Activated CD8-positive, alpha-beta memory T cell treated with anti-CD3 and anti-CD28 coated beads for 36 hours (primary cell): ENCODE data around the gene PCDHB12. TPM values are rescaled to one million over a fixed set of nuclear protein-coding genes. Genes with fewer than 3 reads are reported as not detected.
"Not testable (repeated sequence)": the region's sequence is repeated elsewhere in the genome, so short reads cannot be mapped to it uniquely, and the experiment has no call there.

ENCODE experiments used
- CTCF ChIA-PET: fragments of 350-600 bp; sonication (Branson Sonifier 250); formaldehyde crosslinking; loops from one replicate; lab custom pipeline; 2021; ENCODE audit warnings: antibody characterized with exemption; lab: Charles Lee
- POLR2A ChIA-PET: fragments of 350-600 bp; sonication (Branson Sonifier 250); formaldehyde crosslinking; loops from one replicate; lab custom pipeline; 2021; ENCODE audit warnings: antibody characterized with exemption; lab: Charles Lee
- total RNA-seq, 2 experiments: library from RNA; stranded (reverse); gene quantifications; one replicate each; pipeline ENCODE4 v1.2.3, GENCODE V29; 2021

The PCDHB12 gene
- not detected for total RNA-seq

DNA sequence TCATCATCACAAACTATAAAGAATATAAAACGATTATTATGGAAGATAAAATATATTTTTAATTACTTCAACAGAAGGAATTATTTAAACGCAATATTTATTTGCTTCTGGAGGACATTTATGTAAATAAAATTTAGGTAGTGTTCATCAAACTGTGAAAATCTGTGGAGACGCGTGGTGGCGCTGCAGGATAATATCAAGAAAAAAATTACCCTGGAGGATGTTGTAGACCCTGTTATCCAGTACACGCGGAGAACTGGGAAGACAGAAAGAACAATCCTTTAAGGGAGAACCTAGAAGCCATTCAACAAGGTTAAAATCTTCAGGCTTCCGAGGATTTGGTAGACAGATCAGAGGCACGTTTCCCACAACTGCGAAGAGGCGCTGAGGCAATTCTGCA lies at the start of gene PCDHB12:
Gene PCDHB12, plus strand, starts transcription at position 242 of the 400 bp plus-strand sequence. CDS start 189 bp downstream, outside the sequence.
- ChIA-PET CTCF (interaction anchor here (0.9 to 1.1 kb wide), 2 partner anchors 143 to 349 kb away, joined by 3 to 4 read pairs; no protein-coding TSS in a partner anchor), POLR2A (no interaction called here)

DNA sequence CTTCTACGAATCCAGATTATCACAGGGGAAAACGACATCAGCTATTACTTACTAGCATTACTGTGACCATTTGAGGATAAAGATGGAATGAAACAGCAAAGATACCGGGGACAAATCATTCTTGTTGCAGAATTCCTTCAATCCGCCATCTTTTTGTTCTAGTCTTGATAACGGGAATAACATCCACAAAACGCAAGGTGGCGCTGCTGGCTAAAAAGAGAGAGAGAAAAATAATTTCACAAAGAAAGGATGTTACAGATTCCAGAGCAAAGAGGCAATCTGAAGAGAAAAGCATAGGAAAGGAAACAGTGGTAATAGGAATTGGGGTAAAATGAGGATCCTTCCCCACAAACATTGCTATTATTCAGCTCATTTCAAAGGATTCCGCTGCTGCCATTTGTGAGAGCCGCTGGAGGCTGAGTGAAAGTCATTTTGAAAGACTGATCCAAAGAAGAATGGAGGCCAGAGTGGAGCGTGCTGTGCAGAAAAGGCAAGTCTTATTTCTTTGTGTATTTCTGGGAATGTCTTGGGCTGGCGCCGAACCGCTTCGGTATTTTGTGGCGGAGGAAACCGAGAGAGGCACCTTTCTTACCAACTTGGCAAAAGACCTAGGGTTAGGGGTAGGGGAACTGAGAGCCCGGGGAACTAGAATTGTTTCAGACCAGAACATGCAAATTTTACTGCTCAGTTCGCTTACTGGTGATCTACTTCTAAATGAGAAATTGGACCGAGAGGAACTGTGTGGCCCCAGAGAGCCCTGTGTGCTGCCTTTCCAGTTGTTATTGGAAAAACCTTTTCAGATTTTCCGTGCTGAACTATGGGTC lies 35.9 kb upstream of the PCDHB12 start, which contains the start of gene PCDHB7:
Gene PCDHB7, plus strand, starts transcription at position 264 of the 824 bp plus-strand sequence. Its CDS starts 192 bp downstream, at position 456.
- ChIA-PET CTCF (no interaction called here), POLR2A (no interaction called here)

DNA sequence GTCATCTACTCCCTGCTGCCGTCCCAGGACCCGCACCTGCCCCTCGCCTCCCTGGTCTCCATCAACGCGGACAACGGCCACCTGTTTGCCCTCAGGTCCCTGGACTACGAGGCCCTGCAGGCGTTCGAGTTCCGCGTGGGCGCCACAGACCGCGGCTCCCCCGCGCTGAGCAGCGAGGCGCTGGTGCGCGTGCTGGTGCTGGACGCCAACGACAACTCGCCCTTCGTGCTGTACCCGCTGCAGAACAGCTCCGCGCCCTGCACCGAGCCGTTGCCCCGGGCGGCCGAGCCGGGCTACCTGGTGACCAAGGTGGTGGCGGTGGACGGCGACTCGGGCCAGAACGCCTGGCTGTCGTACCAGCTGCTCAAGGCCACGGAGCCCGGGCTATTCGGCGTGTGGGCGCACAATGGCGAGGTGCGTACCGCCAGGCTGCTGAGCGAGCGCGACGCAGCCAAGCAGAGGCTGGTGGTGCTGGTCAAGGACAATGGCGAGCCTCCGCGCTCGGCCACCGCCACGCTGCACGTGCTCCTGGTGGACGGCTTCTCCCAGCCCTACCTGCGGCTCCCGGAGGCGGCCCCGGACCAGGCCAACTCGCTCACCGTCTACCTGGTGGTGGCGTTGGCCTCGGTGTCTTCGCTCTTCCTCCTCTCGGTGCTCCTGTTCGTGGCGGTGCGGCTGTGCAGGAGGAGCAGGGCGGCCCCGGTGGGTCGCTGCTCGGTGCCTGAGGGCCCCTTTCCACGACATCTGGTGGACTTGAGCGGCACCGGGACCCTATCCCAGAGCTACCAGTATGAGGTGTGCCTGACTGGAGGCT lies 34.0 kb upstream of the PCDHB12 start:
- CTCF ChIA-PET, result not testable (repeated sequence)

DNA sequence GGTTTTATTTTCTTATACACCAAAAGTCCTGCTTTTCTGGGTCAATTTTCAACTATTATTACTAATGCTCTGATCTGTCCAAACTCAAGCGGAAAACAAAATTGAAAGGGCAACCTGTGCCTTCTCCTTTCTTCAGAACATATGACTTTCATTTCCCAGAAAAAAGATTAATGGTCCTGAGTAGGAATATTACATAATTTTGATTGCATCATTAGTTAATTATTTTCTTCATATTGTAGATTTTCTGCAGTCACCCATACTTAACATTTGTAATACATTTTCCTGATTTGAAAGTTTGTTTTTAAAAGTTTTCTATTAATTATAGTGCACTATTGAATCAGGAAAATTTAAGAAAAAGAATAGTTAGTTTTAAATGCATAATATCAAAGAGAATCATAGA lies 32.6 kb upstream of the PCDHB12 start:
- ChIA-PET POLR2A (no interaction called here), CTCF (no interaction called here)

More for the DNA sequence above, 34.0 kb upstream of the PCDHB12 start:
- POLR2A ChIA-PET, result not testable (repeated sequence)

DNA sequence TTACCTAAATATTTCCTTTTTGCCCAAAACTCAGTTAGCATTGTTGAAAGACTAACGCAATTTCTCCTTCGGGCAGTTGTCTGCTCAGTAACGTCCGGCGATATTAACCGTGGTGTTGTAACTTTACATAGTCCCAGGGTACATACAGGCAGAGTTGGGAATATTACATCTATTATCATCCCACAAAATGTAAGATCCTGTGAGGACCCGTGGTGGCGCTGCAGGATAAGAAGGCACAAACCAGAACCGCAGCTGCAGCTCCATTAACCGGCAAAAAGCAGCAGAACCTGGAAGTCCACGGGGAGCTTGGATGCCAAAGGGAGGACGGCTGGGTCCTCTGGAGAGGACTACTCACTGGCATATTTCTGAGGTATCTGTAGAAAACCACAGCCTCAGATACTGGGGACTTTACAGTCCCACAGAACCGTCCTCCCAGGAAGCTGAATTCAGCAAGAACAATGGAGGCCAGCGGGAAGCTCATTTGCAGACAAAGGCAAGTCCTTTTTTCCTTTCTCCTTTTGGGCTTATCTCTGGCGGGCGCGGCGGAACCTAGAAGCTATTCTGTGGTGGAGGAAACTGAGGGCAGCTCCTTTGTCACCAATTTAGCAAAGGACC lies 30.8 kb upstream of the PCDHB12 start, which contains the start of gene PCDHB8:
Gene PCDHB8, plus strand, starts transcription at position 214 of the 615 bp plus-strand sequence. Its CDS starts 245 bp downstream, at position 459.
- CTCF ChIA-PET, POLR2A ChIA-PET: not testable (repeated sequence)

DNA sequence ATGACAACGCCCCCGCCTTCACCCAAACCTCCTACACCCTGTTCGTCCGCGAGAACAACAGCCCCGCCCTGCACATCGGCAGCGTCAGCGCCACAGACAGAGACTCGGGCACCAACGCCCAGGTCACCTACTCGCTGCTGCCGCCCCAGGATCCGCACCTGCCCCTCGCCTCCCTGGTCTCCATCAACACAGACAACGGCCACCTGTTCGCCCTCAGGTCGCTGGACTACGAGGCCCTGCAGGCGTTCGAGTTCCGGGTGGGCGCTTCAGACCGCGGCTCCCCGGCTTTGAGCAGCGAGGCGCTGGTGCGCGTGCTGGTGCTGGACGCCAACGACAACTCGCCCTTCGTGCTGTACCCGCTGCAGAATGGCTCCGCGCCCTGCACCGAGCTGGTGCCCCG lies 29.1 kb upstream of the PCDHB12 start:
- POLR2A ChIA-PET, CTCF ChIA-PET: not testable (repeated sequence)

DNA sequence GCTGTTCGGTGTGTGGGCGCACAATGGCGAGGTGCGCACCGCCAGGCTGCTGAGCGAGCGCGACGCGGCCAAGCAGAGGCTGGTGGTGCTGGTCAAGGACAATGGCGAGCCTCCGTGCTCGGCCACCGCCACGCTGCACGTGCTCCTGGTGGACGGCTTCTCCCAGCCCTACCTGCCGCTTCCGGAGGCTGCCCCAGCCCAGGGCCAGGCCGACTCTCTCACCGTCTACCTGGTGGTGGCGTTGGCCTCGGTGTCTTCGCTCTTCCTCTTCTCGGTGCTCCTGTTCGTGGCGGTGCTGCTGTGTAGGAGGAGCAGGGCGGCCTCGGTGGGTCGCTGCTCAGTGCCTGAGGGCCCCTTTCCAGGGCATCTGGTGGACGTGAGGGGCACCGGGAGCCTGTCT lies 28.6 kb upstream of the PCDHB12 start:
- POLR2A ChIA-PET, CTCF ChIA-PET: not testable (repeated sequence)

DNA sequence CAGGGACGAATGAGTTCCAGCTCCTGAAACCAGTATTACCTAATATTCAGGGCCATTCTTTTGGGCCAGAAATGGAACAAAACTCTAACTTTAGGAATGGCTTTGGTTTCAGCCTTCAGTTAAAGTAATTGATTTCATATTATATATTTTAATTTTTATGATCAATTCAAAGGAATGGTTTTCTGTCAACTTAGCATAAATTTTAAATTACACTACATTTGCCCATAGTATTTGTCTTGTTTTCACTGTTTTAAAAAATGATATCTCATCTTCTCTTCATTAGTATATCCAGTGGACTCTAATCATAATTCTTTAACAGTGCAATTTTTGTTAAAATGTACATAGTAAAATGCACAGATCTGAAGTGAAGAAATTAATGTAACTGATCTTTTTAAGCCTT lies 28.2 kb upstream of the PCDHB12 start:
- POLR2A ChIA-PET, result no interaction called here
- CTCF ChIA-PET, result no interaction called here

DNA sequence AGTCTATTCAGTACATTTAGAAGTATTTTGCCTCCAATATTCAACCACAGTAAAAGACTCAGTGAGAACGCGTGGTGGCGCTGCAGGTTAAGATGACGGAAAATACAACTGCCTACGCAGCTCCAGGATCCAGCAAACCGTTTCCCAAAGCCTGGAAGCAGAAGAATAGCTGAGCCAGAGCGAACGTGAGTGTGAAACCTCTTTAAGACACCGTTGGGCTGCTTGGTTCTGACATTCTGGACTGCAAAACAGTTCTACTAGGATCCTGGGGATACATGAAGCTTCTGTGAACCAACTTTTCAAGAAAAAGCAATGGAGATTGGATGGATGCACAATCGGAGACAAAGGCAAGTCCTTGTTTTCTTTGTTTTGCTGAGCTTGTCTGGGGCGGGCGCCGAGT lies 26.3 kb upstream of the PCDHB12 start, which contains the start of gene PCDHB16:
Gene PCDHB16, plus strand, starts transcription at position 140 of the 400 bp plus-strand sequence. Its CDS starts 173 bp downstream, at position 313.
- CTCF ChIA-PET, result no interaction called here
- POLR2A ChIA-PET, result no interaction called here

DNA sequence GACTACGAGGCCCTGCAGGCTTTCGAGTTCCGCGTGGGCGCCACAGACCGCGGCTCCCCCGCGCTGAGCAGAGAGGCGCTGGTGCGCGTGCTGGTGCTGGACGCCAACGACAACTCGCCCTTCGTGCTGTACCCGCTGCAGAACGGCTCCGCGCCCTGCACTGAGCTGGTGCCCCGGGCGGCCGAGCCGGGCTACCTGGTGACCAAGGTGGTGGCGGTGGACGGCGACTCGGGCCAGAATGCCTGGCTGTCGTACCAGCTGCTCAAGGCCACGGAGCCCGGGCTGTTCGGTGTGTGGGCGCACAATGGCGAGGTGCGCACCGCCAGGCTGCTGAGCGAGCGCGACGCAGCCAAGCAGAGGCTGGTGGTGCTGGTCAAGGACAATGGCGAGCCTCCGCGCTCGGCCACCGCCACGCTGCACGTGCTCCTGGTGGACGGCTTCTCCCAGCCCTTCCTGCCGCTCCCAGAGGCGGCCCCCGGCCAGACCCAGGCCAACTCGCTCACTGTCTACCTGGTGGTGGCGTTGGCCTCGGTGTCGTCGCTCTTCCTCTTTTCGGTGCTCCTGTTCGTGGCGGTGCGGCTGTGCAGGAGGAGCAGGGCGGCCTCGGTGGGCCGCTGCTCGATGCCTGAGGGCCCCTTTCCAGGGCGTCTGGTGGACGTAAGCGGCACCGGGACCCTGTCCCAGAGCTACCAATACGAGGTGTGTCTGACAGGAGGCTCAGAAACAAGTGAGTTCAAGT lies 24.2 kb upstream of the PCDHB12 start:
- POLR2A ChIA-PET, CTCF ChIA-PET: not testable (repeated sequence)

DNA sequence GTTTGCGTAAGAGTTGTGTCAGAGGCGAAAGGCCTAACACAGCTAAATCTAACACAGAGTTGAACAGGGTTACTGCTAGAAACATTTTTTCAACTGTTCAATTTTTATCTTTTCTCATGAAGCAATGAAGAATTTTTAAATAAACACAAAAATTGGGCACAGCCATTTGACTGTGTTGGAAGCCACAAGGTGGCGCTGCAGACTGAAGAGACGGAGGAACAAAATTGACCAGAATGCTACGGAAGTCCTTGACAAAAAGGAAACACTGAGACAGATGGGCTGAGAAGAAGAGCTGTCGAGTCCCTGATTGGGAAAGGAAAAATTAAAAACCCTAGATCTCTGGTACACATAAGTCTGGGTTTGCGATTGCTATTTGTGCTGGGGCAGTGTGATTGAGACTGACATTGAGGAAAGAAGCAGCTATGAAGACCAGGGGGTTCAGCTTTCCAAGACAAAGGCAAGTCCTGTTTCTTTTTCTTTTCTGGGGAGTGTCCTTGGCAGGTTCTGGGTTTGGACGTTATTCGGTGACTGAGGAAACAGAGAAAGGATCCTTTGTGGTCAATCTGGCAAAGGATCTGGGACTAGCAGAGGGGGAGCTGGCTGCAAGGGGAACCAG lies 21.5 kb upstream of the PCDHB12 start, which contains the start of gene PCDHB9:
Gene PCDHB9, plus strand, starts transcription at position 265 of the 616 bp plus-strand sequence. Its CDS starts 158 bp downstream, at position 423.
- ChIA-PET POLR2A (no interaction called here), CTCF (interaction anchor here (0.8 kb wide), 1 partner anchor 134 kb away, joined by 3 read pairs; the partner anchor contains the start of gene TAF7)

DNA sequence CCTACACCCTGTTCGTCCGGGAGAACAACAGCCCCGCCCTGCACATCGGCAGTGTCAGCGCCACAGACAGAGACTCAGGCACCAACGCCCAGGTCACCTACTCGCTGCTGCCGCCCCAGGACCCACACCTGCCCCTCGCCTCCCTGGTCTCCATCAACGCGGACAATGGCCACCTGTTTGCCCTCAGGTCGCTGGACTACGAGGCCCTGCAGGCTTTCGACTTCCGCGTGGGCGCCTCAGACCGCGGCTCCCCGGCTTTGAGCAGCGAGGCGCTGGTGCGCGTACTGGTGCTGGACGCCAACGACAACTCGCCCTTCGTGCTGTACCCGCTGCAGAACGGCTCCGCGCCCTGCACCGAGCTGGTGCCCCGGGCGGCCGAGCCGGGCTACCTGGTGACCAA lies 19.8 kb upstream of the PCDHB12 start:
- POLR2A ChIA-PET, result interaction anchor here (0.6 kb wide), 1 partner anchor 431 kb away, joined by 3 read pairs; no protein-coding TSS in a partner anchor
- CTCF ChIA-PET, result not testable (repeated sequence)

DNA sequence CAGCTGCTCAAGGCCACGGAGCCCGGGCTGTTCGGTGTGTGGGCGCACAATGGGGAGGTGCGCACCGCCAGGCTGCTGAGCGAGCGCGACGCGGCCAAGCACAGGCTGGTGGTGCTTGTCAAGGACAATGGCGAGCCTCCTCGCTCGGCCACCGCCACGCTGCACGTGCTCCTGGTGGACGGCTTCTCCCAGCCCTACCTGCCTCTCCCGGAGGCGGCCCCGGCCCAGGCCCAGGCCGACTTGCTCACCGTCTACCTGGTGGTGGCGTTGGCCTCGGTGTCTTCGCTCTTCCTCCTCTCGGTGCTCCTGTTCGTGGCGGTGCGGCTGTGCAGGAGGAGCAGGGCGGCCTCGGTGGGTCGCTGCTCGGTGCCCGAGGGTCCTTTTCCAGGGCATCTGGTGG lies 19.4 kb upstream of the PCDHB12 start:
- CTCF ChIA-PET, POLR2A ChIA-PET: not testable (repeated sequence)

DNA sequence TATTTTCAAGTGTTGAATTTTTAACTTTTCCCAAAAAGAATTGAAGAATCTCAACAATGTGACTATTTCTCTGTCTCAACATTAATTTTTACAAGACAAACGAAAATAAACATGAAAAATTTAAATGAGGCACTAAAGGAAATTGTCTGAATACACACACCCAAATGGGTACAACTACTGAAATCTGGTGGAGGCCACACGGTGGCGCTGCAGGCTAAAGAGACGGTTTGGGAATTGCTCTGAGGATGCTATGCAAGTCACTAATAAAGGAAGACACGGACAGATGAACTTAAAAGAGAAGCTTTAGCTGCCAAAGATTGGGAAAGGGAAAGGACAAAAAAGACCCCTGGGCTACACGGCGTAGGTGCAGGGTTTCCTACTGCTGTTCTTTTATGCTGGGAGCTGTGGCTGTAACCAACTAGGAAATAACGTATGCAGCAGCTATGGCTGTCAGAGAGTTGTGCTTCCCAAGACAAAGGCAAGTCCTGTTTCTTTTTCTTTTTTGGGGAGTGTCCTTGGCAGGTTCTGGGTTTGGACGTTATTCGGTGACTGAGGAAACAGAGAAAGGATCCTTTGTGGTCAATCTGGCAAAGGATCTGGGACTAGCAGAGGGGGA lies 16.3 kb upstream of the PCDHB12 start, which contains the start of gene PCDHB10:
Gene PCDHB10, plus strand, starts transcription at position 244 of the 616 bp plus-strand sequence. Its CDS starts 200 bp downstream, at position 444.
- ChIA-PET POLR2A (no interaction called here), CTCF (no interaction called here)

DNA sequence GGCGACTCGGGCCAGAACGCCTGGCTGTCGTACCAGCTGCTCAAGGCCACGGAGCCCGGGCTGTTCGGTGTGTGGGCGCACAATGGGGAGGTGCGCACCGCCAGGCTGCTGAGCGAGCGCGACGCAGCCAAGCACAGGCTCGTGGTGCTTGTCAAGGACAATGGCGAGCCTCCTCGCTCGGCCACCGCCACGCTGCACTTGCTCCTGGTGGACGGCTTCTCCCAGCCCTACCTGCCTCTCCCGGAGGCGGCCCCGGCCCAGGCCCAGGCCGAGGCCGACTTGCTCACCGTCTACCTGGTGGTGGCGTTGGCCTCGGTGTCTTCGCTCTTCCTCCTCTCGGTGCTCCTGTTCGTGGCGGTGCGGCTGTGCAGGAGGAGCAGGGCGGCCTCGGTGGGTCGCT lies 14.2 kb upstream of the PCDHB12 start:
- CTCF ChIA-PET, POLR2A ChIA-PET: not testable (repeated sequence)

DNA sequence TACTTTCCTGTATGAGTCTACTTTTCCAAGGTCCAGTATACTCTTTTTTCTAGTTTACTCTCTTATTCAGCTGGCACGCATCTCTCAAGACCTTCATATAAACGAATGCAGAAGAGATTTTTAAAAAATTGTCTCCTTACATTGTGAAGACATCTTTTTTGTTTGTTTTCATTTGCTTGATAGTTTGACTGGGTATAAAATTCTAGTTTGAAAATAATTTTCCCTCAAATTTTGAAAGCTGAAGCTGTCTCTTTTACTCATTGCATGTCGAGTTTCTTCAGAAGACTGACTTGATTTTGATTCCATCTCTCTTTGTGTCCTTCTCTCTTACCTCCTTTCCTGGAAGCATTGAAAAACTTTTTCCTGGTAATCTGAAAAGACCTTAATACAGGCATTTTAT lies 12.2 kb upstream of the PCDHB12 start:
- POLR2A ChIA-PET, result no interaction called here
- CTCF ChIA-PET, result no interaction called here

DNA sequence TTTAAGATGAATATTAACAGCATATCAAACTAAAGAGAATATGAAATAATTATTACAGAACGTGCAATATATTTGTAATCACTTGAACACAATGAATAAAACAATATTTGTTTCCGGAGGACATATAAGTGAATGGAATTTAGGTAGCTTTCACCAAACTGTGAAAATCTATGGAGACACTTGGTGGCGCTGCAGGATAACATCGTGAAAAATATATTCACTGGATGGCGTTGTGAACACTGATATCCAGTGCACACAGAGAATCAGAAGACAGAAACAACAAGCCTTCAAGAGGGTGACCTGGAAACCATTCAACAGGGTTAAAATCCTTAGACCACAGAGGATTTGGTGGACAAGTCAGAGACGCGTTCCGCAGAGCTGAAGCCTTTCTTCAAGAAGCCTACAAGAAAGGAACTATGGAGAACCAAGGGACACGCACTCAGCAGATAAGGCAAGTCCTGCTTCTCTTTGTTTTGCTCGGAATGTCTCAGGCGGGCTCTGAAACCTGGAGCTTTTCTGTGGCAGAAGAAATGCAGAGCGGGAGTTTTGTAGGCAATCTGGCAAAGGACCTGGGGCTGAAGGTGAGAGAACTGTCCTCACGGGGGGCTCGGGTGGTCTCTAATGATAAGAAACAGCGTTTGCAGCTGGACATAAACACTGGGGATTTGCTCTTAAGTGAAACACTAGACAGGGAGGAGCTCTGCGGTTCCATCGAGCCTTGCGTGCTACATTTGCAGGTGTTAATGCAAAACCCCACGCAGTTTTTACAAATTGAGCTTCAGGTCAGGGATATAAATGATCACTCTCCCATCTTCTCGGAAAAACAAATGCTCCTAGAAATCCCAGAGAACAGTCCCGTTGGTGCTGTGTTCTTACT lies 8.9 kb upstream of the PCDHB12 start, which contains the start of gene PCDHB11:
Gene PCDHB11, plus strand, starts transcription at position 269 of the 877 bp plus-strand sequence. Its CDS starts 148 bp downstream, at position 417.
- CTCF ChIA-PET, result no interaction called here

More for the DNA sequence above, 8.9 kb upstream of the PCDHB12 start, which contains the start of gene PCDHB11:
- POLR2A ChIA-PET, result no interaction called here
